Neural cell (in vitro differentiated cells): ENCODE data around the gene SH3TC1. TPM values are rescaled to one million over a fixed set of nuclear protein-coding genes. Genes with fewer than 3 reads are reported as not detected.

Experiments used
- H2AFZ ChIP-seq: fragments of 200-600, 300-800 bp; sonication (generic), shearing (Covaris generic); 2 replicates; pipeline ENCODE4 v1.6.0; 2014; ENCODE audit warnings: low read depth, mild to moderate bottlenecking, antibody characterized with exemption, low read length, moderate library complexity
- H3F3A ChIP-seq: fragments of 200-600 bp; shearing (Covaris generic); 2 replicates; pipeline ENCODE4 v1.6.1; 2016; ENCODE audit warnings: mild to moderate bottlenecking, moderate library complexity, mixed read lengths, antibody characterized with exemption, low read length; ENCODE audit not compliant: insufficient read depth, poor library complexity, severe bottlenecking
- H3K27ac ChIP-seq: fragments of 200-600, 300-800 bp; sonication (generic), shearing (Covaris generic); 2 replicates; pipeline ENCODE4 v1.5.1; 2014; ENCODE audit warnings: mild to moderate bottlenecking, low read length, moderate library complexity
- H3K27me3 ChIP-seq: fragments of 300-800, 200-600 bp; sonication (generic), shearing (Covaris generic); 2 replicates; pipeline ENCODE4 v1.6.0; 2014; ENCODE audit warnings: mild to moderate bottlenecking, low read depth, low read length, moderate library complexity; ENCODE audit not compliant: insufficient read depth
- H3K36me3 ChIP-seq: fragments of 300-800, 200-600 bp; sonication (generic), shearing (Covaris generic); 2 replicates; pipeline ENCODE4 v1.5.1; 2014; ENCODE audit warnings: mild to moderate bottlenecking, antibody characterized with exemption, low read length, moderate library complexity; ENCODE audit not compliant: insufficient read depth
- H3K4me2 ChIP-seq: fragments of 300-800, 200-600 bp; sonication (generic), shearing (Covaris generic); 2 replicates; pipeline ENCODE4 v1.6.0; 2014; ENCODE audit warnings: mild to moderate bottlenecking, low read length
- H3K4me3 ChIP-seq: fragments of 300-800, 200-600 bp; sonication (generic), shearing (Covaris generic); 2 replicates; pipeline ENCODE4 v1.5.1; 2014; ENCODE audit warnings: mild to moderate bottlenecking, low read length, moderate library complexity
- H3K79me2 ChIP-seq: fragments of 200-600 bp; shearing (Covaris generic); replicated peaks from 2 replicates; pipeline ENCODE4 v1.6.0; 2014; ENCODE audit warnings: mild to moderate bottlenecking, low read length, moderate library complexity; ENCODE audit not compliant: insufficient read depth
- H3K9ac ChIP-seq: fragments of 300-800, 200-600 bp; sonication (generic), shearing (Covaris generic); 2 replicates; pipeline ENCODE4 v1.6.1; 2016; ENCODE audit warnings: mild to moderate bottlenecking, low read length, mixed read lengths
- H3K9me2 ChIP-seq: fragments of 200-600 bp; shearing (Covaris generic); 2 replicates; pipeline ENCODE4 v1.6.1; 2016; ENCODE audit warnings: mild to moderate bottlenecking, low read length, mixed read lengths; ENCODE audit not compliant: insufficient read depth
- H3K9me3 ChIP-seq: fragments of 200-600, 300-800 bp; sonication (generic), shearing (Covaris generic); 2 replicates; pipeline ENCODE4 v1.6.1; 2016; ENCODE audit warnings: mild to moderate bottlenecking, mixed run types, low read length, moderate library complexity, mixed read lengths
- H4K20me1 ChIP-seq: fragments of 200-600 bp; shearing (Covaris generic); 2 replicates; pipeline ENCODE4 v1.6.1; 2016; ENCODE audit warnings: mild to moderate bottlenecking, mixed run types; ENCODE audit not compliant: insufficient read depth
- EP300 ChIP-seq: fragments of 450-650 bp; conservative IDR thresholded peaks from 2 replicates; pipeline ENCODE4 v1.6.1; 2014; ENCODE audit warnings: antibody characterized with exemption, mild to moderate bottlenecking, moderate library complexity; ENCODE audit not compliant: poor library complexity, severe bottlenecking
- EZH2 ChIP-seq: fragments of 200-600, 300-800 bp; shearing (Covaris generic), sonication (generic); IDR thresholded peaks from 2 replicates; pipeline ENCODE4 v1.6.1; 2014; ENCODE audit warnings: antibody characterized with exemption, low read length, borderline replicate concordance, mild to moderate bottlenecking; ENCODE audit not compliant: insufficient read depth, poor library complexity, severe bottlenecking
- MXI1 ChIP-seq: fragments of 450-650 bp; conservative IDR thresholded peaks from 2 replicates; pipeline ENCODE4 v1.6.1; 2014; ENCODE audit warnings: antibody characterized with exemption, mild to moderate bottlenecking; ENCODE audit not compliant: poor library complexity, severe bottlenecking
- POLR2AphosphoS5 ChIP-seq: IDR thresholded peaks from 2 replicates; pipeline ENCODE4 v1.6.1; 2012
- RAD21 ChIP-seq: fragments of 450-650 bp; conservative IDR thresholded peaks from 2 replicates; pipeline ENCODE4 v1.6.1; 2014; ENCODE audit warnings: antibody characterized with exemption, mild to moderate bottlenecking, moderate library complexity
- SMC3 ChIP-seq: fragments of 450-650 bp; conservative IDR thresholded peaks from 2 replicates; pipeline ENCODE4 v1.6.1; 2014; ENCODE audit warnings: antibody characterized with exemption, mild to moderate bottlenecking, moderate library complexity; ENCODE audit not compliant: poor library complexity
- TAF1 ChIP-seq: IDR thresholded peaks from 2 replicates; pipeline ENCODE4 v1.6.1; 2012; ENCODE audit warnings: low read depth
- polyA plus RNA-seq: library from polyadenylated mRNA; depleted of rRNA; stranded (reverse); fragments of >200 nt; gene quantifications from 2 replicates; pipeline ENCODE4 v1.2.3, GENCODE V29; 2014
- TF ChIP-seq, protein P1 (sequence below): IDR thresholded peaks from 2 replicates; pipeline ENCODE4 v1.6.1; 2012; ENCODE audit warnings: borderline replicate concordance
- TF ChIP-seq, protein P2 (sequence below): fragments of 450-650 bp; IDR thresholded peaks from 2 replicates; pipeline ENCODE4 v1.5.1; 2014; ENCODE audit warnings: antibody characterized with exemption, mild to moderate bottlenecking, moderate library complexity; ENCODE audit not compliant: poor library complexity, severe bottlenecking

The SH3TC1 gene
- polyA plus RNA-seq, 1 donor from 2014 or later, result not detected

DNA sequence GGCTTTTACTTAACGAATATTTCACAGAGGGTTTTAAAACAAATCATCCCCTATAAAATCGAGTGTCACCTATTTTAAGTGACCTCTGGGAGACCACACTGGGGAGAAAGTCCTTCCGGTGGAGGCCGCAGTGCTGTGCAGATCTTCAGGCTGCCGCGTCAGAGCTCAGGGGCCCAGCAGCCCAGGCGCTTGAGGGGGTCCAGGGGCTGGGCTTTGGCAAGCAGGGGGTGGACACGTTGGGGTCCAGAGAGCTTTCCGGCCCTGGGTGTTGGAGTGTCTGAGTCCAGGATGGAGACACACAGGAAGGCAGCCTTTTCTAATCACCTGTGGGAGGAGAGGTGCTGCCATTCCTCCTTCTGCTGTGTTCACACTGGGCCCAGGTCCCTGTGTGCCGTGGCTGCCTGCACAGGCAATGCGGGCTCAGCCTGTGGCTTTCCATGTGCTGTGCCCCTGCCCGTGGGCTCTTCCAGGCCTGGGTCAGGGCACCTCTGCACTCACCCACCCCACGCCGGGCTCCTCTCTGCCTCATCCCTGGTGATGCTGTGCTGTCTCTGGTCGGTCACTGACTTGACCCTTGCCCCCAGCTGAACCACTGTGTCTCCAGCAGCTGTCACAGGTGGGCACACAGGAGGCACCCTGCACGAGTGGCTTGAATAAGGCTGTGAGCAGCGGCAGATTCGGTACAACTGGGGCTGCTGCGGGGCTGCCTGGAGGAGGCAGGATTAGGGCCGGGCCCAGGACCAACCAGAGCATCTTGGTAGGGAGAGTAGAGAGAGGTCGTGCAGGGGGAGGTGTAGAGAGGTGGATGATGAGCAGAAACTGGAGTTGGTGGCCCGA is 80.4 kb downstream of the SH3TC1 start:
- Histone ChIP-seq H4K20me1 (no peaks in the 10 kb centered on the region), H3K36me3 (no peaks in the 10 kb centered on the region), H3K4me2 (no peak overlapping the region), H3K9ac (no peak overlapping the region), H3K27me3 (no peaks in the 10 kb centered on the region), H3K9me2 (no peaks in the 10 kb centered on the region), H3K79me2 (no peaks in the 10 kb centered on the region), H3K27ac (no peak overlapping the region), H3K9me3 (no peaks in the 10 kb centered on the region), H3K4me3 (no peak overlapping the region), H3F3A (no peaks in the 10 kb centered on the region), H2AFZ (no peak overlapping the region)
- no peak for TF ChIP-seq POLR2AphosphoS5
- TF ChIP-seq MXI1, result no peak
- TF ChIP-seq EZH2, result no peak
- TF ChIP-seq EP300, result no peak
- TF ChIP-seq SMC3, result no peak
- TF ChIP-seq, protein P1, sequence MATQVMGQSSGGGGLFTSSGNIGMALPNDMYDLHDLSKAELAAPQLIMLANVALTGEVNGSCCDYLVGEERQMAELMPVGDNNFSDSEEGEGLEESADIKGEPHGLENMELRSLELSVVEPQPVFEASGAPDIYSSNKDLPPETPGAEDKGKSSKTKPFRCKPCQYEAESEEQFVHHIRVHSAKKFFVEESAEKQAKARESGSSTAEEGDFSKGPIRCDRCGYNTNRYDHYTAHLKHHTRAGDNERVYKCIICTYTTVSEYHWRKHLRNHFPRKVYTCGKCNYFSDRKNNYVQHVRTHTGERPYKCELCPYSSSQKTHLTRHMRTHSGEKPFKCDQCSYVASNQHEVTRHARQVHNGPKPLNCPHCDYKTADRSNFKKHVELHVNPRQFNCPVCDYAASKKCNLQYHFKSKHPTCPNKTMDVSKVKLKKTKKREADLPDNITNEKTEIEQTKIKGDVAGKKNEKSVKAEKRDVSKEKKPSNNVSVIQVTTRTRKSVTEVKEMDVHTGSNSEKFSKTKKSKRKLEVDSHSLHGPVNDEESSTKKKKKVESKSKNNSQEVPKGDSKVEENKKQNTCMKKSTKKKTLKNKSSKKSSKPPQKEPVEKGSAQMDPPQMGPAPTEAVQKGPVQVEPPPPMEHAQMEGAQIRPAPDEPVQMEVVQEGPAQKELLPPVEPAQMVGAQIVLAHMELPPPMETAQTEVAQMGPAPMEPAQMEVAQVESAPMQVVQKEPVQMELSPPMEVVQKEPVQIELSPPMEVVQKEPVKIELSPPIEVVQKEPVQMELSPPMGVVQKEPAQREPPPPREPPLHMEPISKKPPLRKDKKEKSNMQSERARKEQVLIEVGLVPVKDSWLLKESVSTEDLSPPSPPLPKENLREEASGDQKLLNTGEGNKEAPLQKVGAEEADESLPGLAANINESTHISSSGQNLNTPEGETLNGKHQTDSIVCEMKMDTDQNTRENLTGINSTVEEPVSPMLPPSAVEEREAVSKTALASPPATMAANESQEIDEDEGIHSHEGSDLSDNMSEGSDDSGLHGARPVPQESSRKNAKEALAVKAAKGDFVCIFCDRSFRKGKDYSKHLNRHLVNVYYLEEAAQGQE, result no peak
- TF ChIP-seq, protein P2, sequence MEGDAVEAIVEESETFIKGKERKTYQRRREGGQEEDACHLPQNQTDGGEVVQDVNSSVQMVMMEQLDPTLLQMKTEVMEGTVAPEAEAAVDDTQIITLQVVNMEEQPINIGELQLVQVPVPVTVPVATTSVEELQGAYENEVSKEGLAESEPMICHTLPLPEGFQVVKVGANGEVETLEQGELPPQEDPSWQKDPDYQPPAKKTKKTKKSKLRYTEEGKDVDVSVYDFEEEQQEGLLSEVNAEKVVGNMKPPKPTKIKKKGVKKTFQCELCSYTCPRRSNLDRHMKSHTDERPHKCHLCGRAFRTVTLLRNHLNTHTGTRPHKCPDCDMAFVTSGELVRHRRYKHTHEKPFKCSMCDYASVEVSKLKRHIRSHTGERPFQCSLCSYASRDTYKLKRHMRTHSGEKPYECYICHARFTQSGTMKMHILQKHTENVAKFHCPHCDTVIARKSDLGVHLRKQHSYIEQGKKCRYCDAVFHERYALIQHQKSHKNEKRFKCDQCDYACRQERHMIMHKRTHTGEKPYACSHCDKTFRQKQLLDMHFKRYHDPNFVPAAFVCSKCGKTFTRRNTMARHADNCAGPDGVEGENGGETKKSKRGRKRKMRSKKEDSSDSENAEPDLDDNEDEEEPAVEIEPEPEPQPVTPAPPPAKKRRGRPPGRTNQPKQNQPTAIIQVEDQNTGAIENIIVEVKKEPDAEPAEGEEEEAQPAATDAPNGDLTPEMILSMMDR, result no peak
- no peak for TF ChIP-seq RAD21
- no peak for TF ChIP-seq TAF1

DNA sequence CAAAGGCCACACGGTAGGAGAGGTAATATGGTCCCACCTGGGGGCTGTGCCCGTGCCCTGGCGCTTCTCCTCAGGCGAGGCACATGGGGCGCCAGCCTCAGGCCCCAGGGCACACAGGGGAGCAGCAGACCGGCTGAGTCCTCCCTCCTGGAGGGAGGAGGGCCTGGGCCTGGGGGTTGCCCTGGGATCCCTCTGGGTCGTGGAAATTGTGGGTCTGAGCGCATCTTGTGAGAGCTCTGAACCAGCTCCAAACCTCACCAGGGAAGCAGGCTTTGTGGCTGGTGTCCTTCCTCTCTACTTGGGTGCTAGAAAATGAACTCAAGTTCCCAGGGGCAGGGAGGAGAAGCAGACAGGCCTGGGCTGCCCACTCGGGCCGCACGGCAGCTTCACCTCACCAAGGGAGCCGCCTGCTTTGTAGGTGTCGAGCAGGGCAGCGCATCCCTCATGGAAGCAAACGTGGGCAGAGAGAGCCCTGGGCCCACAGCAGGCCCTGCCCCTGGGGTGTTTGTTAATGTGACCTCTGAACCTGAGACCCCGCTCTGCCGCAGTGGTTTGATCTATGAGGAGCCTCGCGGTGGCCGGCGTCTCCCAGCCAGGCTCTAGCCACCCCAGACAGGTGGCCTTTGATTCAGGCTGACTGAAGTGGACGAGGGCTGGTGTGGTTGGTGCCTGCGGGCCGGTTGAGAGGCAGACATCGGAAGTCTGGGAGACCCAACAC is 81.2 kb downstream of the SH3TC1 start:
- Histone ChIP-seq H3K9me3 (no peaks in the 10 kb centered on the region), H3K4me3 (no peak overlapping the region), H3K36me3 (no peaks in the 10 kb centered on the region), H3K4me2 (no peak overlapping the region), H4K20me1 (no peaks in the 10 kb centered on the region), H3K9ac (no peak overlapping the region), H3F3A (no peaks in the 10 kb centered on the region), H3K79me2 (no peaks in the 10 kb centered on the region), H3K27me3 (no peaks in the 10 kb centered on the region), H3K9me2 (no peaks in the 10 kb centered on the region), H2AFZ (no peak overlapping the region), H3K27ac (no peak overlapping the region)
- TF ChIP-seq SMC3 (no peak), MXI1 (no peak), POLR2AphosphoS5 (no peak), TAF1 (no peak), EP300 (no peak), RAD21 (no peak)
